GM18907 (cell line): ENCODE measurements around the gene SHQ1.
A peak's percentile ranks its signal among the peaks of the same experiment; 100 is the strongest.
"Not testable (repeated sequence)": the region's sequence is repeated elsewhere in the genome, so short reads cannot be mapped to it uniquely, and the experiment has no call there.

Source experiments
- ATAC-seq: cut with Tn5 transposase; IDR thresholded peaks from one replicate; pipeline ENCODE4 v1.9.1; 2021; ENCODE audit warnings: mild to moderate bottlenecking, moderate library complexity; ENCODE audit not compliant: unreplicated experiment

SHQ1 gene

GRCh38 chr3:72754582-72754981, 93.7 kb downstream of the SHQ1 start:
- no peak for ATAC-seq

DNA sequence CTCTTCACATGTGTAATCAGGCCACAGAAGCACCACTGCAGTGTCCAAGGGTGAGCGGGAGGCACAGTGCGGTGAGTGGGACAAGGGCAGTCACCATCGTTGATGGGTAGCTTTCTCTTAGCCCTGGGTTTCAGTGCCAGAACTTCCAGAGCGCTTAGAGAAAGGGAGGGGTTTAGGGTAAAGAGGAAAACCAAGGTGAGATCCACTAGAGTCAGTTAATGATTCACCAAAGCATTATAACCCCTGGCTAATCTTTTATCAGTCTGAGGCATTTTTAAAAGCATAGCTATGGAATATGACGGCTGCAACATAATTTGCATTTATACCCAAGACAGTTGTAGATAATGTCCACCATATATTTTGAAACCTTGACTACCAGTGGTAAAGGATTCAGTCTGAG, 94.8 kb downstream of the SHQ1 start:
- ATAC-seq = no peak

DNA sequence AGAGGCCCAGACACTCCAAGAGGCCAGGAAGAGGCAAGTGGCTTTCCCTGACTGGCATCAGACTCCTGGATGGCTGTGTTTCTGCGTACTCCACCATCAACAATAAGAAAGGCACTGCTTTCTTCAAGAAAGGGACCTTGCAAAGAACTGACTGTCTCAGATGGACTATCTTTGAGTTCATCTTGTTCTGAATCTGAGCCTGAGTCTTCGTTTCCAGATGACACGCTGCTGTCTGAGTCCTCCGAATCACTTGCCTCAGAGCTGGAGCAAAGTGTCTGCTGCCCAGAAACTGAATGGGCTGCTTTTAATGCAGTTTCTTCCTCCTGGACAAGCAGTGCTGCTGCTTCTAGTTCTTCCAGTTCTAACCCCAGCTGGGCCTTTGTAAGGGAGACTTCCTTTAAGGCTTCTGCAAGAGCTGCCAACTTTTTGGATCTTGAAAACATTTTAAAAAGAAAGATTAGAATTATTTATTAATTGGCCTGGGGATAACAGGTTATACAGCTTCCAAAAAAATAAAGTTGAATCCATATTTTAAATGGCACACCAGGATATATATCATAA, 97.8 kb downstream of the SHQ1 start:
- ATAC-seq = no peak

- no peak for ATAC-seq
Measured at GRCh38 chr3:72748659-72749058, 99.6 kb downstream of the SHQ1 start.

- no peak for ATAC-seq
Measured at GRCh38 chr3:72746430-72747411, 101.5 kb downstream of the SHQ1 start.

DNA sequence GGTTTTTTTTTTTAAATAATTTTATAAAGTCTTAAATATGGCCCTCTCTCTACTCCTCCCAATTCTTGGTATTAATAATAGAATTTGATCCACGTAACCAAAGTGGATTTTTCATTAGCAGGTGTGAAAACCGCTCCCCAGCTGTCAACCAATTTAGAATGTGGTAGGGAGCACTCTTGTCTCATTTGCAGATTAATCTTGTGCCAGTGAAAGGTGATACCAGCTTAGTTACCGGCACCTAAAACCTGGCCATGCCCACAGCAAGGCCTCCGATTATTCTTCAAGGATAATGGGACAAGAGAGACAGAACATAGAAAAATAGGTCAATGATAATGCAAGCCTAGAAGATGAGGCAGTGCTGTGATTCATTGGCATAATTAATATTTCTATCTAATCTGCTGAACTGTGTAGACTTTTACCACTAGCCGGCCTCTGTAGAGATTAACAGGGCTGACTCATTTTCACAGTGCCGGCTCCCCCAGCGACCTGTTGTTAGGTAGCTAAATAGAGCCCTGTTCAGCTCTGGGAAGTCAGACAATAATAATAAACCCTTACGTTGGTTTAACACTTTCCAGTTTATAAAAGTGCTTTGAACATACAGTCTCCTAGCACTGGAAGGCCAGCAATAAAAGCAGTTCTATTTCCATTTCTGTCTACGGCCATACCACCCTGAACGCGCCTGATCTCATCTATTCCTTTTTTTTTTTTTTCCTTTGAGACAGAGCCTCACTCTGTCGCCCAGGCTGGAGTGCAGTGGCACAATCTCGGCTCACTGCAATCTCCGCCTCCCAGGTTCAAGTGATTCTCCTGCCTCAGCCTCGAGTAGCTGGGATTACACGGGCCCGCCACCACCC, 102.9 kb downstream of the SHQ1 start:
- ATAC-seq = no peak

- no peak for ATAC-seq
Measured at GRCh38 chr3:72744330-72744729, 103.9 kb downstream of the SHQ1 start.

DNA sequence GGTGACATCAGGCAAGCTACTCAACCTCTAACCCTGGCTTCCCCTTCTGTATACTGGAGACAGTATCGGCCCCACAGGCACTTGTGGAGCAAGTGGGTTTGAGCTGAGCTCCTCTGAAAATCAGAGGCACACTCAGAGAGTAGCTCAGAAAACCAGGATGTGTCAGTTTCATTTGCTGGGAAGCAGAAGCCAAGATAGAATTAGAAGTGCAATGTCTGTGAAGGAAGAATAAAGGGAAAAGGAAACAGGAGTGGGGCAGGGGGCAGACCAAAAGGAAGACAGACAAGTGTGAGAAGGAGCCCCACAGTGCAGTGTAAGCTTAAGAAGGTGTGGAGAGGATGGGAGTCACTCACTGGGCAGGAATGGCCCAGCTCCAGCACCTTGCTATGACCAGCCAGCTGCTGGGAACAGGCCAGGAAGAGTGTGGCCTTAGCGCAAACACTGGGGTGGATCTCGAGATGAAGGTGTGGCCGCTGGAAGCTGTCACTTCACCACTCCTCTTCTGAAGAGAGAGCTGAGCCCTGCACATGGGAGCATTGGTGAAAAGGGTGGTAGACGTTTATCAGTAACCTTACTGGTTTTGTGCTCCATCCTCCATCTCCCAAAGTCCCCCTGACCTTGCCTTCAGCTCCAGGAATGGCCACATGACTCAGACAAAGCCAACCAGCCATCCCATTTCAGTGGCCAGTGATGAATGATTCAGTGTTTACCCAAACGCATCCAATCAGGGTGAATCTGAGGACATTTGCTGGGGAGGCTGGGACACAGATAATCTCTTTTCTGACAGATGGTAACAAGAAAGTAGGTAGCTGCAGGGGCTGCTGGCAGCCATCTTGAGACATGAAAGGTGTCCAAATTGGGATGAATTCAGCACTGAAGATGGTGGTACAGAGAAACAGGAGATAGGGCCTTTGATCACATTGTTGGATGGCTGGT, 108.4 kb downstream of the SHQ1 start:
- ATAC-seq = no peak

DNA sequence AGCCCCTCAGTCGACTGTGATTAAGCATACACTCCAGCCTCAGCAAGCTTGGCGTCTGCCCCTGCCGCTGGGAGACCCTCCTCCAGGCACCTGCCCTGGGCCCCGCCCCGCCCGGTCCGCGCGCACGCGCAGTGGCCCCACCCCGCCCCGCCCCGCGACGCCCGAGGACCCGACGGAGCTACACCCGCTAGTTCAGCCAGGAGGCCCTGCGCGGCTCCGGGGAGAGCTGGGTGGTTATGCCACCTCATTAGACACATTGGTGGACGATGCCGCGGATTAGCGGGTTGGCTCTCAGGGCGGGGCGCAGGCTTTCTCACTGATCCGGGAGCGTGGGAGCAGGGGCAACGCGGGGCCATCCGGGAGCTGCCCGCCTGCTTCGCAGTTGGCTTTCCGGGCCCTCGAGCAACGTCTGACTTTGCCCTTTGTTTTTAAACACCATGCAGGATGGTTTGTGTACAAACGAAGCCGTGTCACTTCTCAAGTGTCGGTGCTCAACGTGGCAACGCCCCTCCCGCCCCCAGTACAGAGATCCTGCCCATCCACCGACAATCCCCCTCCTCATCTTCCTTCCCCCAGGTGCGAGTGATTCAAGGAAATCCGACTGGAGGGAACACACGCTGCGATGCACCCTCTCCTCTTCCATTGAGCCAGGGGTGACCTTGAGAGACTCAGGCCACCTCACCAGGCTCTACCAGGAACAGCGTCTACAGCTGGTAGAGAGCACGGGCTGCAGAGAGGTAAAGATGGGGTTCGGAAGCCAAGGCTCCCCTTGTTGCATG, 109.3 kb downstream of the SHQ1 start:
- peak; percentile 58 for ATAC-seq

- ATAC-seq = not testable (repeated sequence)
Measured at GRCh38 chr3:72735072-72735471, 113.2 kb downstream of the SHQ1 start.

- ATAC-seq = no peak
Measured at GRCh38 chr3:72733676-72734075, 114.6 kb downstream of the SHQ1 start.

- not testable (repeated sequence) for ATAC-seq
Measured at GRCh38 chr3:72732666-72733345, 115.4 kb downstream of the SHQ1 start.

DNA sequence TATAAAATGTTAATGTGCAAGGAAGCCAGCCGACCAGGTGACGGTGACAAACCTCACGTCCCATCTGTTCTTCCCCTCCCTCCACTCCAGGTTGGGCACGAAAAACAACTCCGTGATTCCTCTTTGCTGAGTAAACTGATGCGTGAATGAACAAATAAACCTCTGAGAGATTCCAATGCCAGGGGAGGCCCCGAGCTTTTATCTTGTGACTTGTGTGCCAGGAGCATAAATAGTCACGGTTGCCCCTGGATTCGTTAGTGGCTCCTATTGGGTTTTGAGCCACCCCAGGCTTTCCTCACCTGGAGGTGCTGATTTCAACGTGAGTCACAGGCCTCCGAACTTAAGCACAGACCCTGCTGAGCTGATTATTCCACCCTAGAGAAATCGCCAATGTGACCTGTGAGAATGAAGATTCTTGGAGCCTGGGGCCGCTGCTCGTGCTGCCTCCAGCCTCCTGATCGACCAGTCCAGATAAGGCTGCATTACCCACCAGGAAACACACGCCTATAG, 119.2 kb downstream of the SHQ1 start:
- no peak for ATAC-seq

GRCh38 chr3:72728329-72728889, 119.8 kb downstream of the SHQ1 start:
- no peak for ATAC-seq

GRCh38 chr3:72727726-72728125, 120.5 kb downstream of the SHQ1 start:
- no peak for ATAC-seq

- ATAC-seq = no peak
Measured at GRCh38 chr3:72727172-72727571, 121.1 kb downstream of the SHQ1 start.

DNA sequence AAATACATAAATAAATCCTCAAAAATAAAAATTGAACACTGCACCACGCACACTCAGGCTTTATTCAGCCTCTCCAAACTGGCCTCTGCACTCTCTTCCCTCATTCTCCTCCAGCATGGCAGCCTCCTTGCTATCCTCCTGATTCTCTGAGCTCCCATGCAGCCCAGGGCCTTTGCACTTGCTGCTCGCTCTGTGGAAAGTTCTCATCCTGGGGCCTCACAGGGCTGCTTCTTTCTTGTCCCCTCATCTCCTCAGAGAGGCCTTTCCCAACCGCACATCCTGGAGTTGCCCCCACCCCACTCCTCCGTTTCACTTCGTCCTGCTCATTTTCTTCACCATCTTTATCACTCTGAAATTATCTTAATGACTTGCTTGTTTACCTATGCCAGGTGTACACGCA, 123.0 kb downstream of the SHQ1 start:
- ATAC-seq = no peak

- ATAC-seq = no peak
Measured at GRCh38 chr3:72724070-72724469, 124.2 kb downstream of the SHQ1 start.
